GM19025 (cell line): ENCODE data around the gene AKAP5.

Experiments used
- ATAC-seq: cut with Tn5 transposase; IDR thresholded peaks from one replicate; pipeline ENCODE4 v1.9.1; 2021; ENCODE audit warnings: mild to moderate bottlenecking, low read depth, moderate library complexity; ENCODE audit not compliant: unreplicated experiment

The AKAP5 gene

DNA sequence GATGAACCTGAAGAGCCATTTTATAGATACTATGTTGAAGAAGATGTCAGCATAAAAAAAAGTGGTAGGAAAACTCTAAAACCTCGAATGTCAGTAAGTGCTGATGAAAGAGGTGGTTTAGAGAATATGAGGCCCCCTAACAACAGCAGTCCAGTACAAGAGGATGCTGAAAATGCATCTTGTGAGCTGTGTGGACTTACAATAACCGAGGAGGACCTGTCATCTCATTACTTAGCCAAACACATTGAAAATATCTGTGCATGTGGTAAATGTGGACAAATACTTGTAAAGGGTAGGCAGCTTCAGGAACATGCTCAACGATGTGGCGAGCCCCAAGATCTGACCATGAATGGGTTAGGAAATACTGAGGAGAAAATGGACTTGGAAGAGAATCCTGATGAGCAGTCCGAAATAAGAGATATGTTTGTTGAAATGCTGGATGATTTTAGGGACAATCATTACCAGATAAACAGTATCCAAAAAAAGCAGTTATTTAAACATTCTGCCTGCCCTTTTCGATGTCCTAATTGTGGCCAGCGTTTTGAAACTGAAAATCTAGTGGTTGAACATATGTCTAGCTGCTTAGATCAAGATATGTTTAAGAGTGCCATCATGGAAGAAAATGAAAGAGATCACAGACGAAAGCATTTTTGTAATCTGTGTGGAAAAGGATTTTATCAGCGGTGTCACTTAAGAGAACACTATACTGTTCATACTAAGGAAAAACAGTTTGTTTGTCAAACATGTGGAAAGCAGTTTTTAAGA, 57.5 kb downstream of the AKAP5 start:
- ATAC-seq, result no peak
